ENCODE data around the gene KCNQ5.

- TF ChIP-seq, protein P1, sequence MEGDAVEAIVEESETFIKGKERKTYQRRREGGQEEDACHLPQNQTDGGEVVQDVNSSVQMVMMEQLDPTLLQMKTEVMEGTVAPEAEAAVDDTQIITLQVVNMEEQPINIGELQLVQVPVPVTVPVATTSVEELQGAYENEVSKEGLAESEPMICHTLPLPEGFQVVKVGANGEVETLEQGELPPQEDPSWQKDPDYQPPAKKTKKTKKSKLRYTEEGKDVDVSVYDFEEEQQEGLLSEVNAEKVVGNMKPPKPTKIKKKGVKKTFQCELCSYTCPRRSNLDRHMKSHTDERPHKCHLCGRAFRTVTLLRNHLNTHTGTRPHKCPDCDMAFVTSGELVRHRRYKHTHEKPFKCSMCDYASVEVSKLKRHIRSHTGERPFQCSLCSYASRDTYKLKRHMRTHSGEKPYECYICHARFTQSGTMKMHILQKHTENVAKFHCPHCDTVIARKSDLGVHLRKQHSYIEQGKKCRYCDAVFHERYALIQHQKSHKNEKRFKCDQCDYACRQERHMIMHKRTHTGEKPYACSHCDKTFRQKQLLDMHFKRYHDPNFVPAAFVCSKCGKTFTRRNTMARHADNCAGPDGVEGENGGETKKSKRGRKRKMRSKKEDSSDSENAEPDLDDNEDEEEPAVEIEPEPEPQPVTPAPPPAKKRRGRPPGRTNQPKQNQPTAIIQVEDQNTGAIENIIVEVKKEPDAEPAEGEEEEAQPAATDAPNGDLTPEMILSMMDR (IDR thresholded peaks at IDR 0.05; ENCODE audit: low read length), result no peak
- TF ChIP-seq EZH2 (IDR thresholded peaks at IDR 0.05; ENCODE audit: borderline replicate concordance, low read length), result no peak
Observed at GRCh38 chr6:72894091-72894490, 272.2 kb downstream of the KCNQ5 start.
